Measurements from ENCODE around the gene MRPL22.
"Not testable (repeated sequence)": the region's sequence is repeated elsewhere in the genome, so short reads cannot be mapped to it uniquely, and the experiment has no call there.

The MRPL22 gene

DNA sequence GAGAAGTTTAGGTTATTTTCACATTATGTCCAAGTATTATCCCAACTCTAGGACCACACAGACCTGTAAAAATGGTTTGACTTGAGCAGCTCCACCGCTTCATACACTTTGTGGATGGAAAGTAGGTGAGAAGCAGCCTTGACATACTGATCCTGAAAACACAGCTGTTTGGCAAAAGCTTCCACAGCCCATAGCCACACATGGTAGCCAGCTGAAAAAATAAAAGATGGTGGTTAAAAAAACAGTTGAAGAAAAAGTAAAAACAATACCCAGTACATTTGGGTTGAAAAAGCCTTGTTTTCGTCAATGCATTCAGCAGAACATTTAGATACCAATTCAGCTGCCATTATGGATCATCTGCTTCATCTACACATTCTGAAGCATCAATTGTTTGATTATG, 39.6 kb upstream of the MRPL22 start:
- no peak for TF ChIP-seq EZH2phosphoT487 (IDR thresholded peaks at IDR 0.05; ENCODE audit: low read depth)
- TF ChIP-seq, protein P1, sequence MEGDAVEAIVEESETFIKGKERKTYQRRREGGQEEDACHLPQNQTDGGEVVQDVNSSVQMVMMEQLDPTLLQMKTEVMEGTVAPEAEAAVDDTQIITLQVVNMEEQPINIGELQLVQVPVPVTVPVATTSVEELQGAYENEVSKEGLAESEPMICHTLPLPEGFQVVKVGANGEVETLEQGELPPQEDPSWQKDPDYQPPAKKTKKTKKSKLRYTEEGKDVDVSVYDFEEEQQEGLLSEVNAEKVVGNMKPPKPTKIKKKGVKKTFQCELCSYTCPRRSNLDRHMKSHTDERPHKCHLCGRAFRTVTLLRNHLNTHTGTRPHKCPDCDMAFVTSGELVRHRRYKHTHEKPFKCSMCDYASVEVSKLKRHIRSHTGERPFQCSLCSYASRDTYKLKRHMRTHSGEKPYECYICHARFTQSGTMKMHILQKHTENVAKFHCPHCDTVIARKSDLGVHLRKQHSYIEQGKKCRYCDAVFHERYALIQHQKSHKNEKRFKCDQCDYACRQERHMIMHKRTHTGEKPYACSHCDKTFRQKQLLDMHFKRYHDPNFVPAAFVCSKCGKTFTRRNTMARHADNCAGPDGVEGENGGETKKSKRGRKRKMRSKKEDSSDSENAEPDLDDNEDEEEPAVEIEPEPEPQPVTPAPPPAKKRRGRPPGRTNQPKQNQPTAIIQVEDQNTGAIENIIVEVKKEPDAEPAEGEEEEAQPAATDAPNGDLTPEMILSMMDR (IDR thresholded peaks at IDR 0.05; ENCODE audit: low read depth, low read length): no peak
- H2AFZ ChIP-seq (ENCODE audit: low read depth, low read length): no peak overlapping the region
- no peaks in the 10 kb centered on the region for H3K9me3 ChIP-seq (ENCODE audit: insufficient read depth, low read length)
- no peak overlapping the region for H3K4me2 ChIP-seq (ENCODE audit: low read length)
- no peak overlapping the region for H3K9ac ChIP-seq (ENCODE audit: low read length)
- peaks cover 43% of the 10 kb centered on the region for H3K36me3 ChIP-seq (replicated peaks; ENCODE audit: low read depth, low read length)
- no peak overlapping the region for H3K4me3 ChIP-seq (ENCODE audit: low read length)
- no peak overlapping the region for H3K27ac ChIP-seq (ENCODE audit: low read length)
- no peaks in the 10 kb centered on the region for H3K79me2 ChIP-seq (ENCODE audit: low read length)
- H3K27me3 ChIP-seq (ENCODE audit: low read depth, low read length): no peaks in the 10 kb centered on the region
- no peaks in the 10 kb centered on the region for H4K20me1 ChIP-seq (ENCODE audit: insufficient read depth, low read length)
- no peaks in the 10 kb centered on the region for H3K4me1 ChIP-seq (ENCODE audit: low read length)

DNA sequence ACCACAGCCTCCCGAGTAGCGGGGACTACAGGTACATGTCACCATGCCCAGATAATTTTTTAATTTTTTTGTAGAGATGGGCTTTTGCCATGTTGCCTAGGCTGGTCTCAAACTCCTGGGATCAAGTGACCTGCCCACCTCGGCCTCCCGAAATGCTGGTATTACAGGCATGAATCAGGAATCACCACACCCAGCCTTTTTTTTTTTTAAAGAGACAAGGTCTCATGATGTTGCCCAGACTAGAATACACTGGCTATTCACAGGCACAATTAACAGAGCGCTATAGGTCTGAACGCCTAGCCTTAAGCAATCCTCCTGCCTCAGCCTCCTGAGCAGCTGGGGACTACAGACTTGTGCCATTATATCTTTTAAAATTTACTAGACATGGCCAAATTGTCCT, 39.0 kb upstream of the MRPL22 start:
- Histone ChIP-seq H3K4me1 (ENCODE audit: low read length) (no peaks in the 10 kb centered on the region), H3K79me2 (ENCODE audit: low read length) (no peaks in the 10 kb centered on the region), H3K27me3 (ENCODE audit: low read depth, low read length) (no peaks in the 10 kb centered on the region), H3K4me2 (ENCODE audit: low read length) (no peak overlapping the region), H3K4me3 (ENCODE audit: low read length) (no peak overlapping the region), H4K20me1 (ENCODE audit: insufficient read depth, low read length) (no peaks in the 10 kb centered on the region), H3K36me3 (replicated peaks; ENCODE audit: low read depth, low read length) (peaks cover 40% of the 10 kb centered on the region), H3K9me3 (ENCODE audit: insufficient read depth, low read length) (no peaks in the 10 kb centered on the region), H3K27ac (ENCODE audit: low read length) (no peak overlapping the region), H3K9ac (ENCODE audit: low read length) (no peak overlapping the region), H2AFZ (ENCODE audit: low read depth, low read length) (no peak overlapping the region)
- no peak for TF ChIP-seq EZH2phosphoT487 (IDR thresholded peaks at IDR 0.05; ENCODE audit: low read depth)
- TF ChIP-seq, protein P1 (IDR thresholded peaks at IDR 0.05; ENCODE audit: low read depth, low read length): no peak

DNA sequence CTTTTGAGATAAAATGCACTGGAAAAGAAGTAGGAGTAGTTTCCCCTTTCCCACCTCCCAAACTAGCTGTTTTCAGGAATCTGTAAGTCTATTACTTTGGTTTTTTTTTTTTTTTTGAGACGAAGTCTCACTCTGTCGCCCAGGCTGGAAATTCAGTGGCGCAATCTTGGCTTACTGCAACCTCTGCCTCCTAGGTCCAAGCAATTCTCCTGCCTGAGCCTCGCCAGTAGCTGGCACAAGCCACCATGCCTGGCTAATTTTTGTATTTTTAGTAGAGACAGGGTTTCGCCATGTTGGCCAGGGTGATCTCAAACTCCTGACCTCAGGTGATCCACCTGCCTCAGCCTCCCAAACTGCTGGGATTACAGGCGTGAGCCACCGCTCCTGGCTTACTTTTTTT, 35.3 kb upstream of the MRPL22 start:
- not testable (repeated sequence) for H2AFZ ChIP-seq (ENCODE audit: low read depth, low read length); H3K79me2 ChIP-seq (ENCODE audit: low read length); H3K9me3 ChIP-seq (ENCODE audit: insufficient read depth, low read length); H3K9ac ChIP-seq (ENCODE audit: low read length); H4K20me1 ChIP-seq (ENCODE audit: insufficient read depth, low read length); H3K27ac ChIP-seq (ENCODE audit: low read length); H3K4me3 ChIP-seq (ENCODE audit: low read length); H3K4me2 ChIP-seq (ENCODE audit: low read length); H3K27me3 ChIP-seq (ENCODE audit: low read depth, low read length); H3K4me1 ChIP-seq (ENCODE audit: low read length)
- peaks cover 25% of the 10 kb centered on the region for H3K36me3 ChIP-seq (replicated peaks; ENCODE audit: low read depth, low read length)

DNA sequence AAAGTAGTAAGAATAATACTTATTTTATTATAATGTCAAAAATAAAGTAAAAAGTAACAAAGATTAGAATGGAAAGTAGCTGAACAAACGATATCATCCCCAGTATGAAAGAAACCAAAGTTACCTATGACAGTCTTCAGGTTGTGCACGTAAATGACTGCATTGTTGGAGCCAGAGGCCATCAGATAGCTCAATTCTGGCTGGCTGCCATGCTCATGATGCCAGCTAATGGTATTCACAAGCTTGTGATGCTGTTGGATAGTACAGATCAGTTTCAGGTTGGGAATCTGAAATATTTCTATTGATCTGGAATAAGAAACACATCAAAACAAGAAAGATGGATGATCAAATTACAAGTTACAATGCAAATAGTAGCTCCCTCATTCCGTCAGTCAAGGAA, 24.0 kb upstream of the MRPL22 start:
- H3K79me2 ChIP-seq (ENCODE audit: low read length): no peaks in the 10 kb centered on the region
- H3K4me3 ChIP-seq (ENCODE audit: low read length): no peak overlapping the region
- H3K36me3 ChIP-seq (replicated peaks; ENCODE audit: low read depth, low read length): peaks cover 19% of the 10 kb centered on the region
- no peaks in the 10 kb centered on the region for H4K20me1 ChIP-seq (ENCODE audit: insufficient read depth, low read length)
- H2AFZ ChIP-seq (ENCODE audit: low read depth, low read length): no peak overlapping the region
- H3K27me3 ChIP-seq (ENCODE audit: low read depth, low read length): no peaks in the 10 kb centered on the region
- no peak overlapping the region for H3K9ac ChIP-seq (ENCODE audit: low read length)
- H3K4me1 ChIP-seq (ENCODE audit: low read length): no peaks in the 10 kb centered on the region
- no peaks in the 10 kb centered on the region for H3K9me3 ChIP-seq (ENCODE audit: insufficient read depth, low read length)
- H3K27ac ChIP-seq (ENCODE audit: low read length): no peak overlapping the region
- TF ChIP-seq, protein P1 (IDR thresholded peaks at IDR 0.05; ENCODE audit: low read depth, low read length): no peak
- no peak for TF ChIP-seq EZH2phosphoT487 (IDR thresholded peaks at IDR 0.05; ENCODE audit: low read depth)
- no peak overlapping the region for H3K4me2 ChIP-seq (ENCODE audit: low read length)

DNA sequence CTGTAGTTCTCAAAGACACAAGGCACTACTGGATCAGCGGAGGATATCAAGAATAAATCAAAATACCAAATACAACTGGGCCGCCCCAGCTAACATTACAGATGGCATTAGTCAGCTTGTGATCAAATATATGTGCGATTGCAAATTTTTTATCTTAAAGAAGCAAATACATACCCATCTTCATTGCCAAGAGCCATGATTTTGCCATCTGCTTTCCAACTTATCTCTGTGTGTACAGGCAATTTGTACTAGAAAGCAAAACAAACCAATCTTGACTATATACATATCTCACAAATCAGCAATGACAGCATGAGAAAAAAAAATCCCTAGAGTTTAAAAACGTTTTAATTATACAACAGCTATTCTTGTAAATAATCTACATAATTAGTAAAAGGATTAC, 23.1 kb upstream of the MRPL22 start:
- H3K36me3 ChIP-seq (replicated peaks; ENCODE audit: low read depth, low read length): peaks cover 13% of the 10 kb centered on the region

More for the DNA sequence above, 23.1 kb upstream of the MRPL22 start:
- H3K9me3 ChIP-seq (ENCODE audit: insufficient read depth, low read length): no peaks in the 10 kb centered on the region
- no peak overlapping the region for H3K27ac ChIP-seq (ENCODE audit: low read length)
- H3K27me3 ChIP-seq (ENCODE audit: low read depth, low read length): no peaks in the 10 kb centered on the region
- TF ChIP-seq, protein P1 (IDR thresholded peaks at IDR 0.05; ENCODE audit: low read depth, low read length): no peak
- TF ChIP-seq EZH2phosphoT487 (IDR thresholded peaks at IDR 0.05; ENCODE audit: low read depth): no peak
- H3K4me2 ChIP-seq (ENCODE audit: low read length): no peak overlapping the region
- H4K20me1 ChIP-seq (ENCODE audit: insufficient read depth, low read length): no peaks in the 10 kb centered on the region
- no peak overlapping the region for H3K4me3 ChIP-seq (ENCODE audit: low read length)
- H3K4me1 ChIP-seq (ENCODE audit: low read length): no peaks in the 10 kb centered on the region
- no peaks in the 10 kb centered on the region for H3K79me2 ChIP-seq (ENCODE audit: low read length)
- no peak overlapping the region for H3K9ac ChIP-seq (ENCODE audit: low read length)
- H2AFZ ChIP-seq (ENCODE audit: low read depth, low read length): no peak overlapping the region

Data from OCI-LY3 (cell line).